Loucy (cell line): Measurements from ENCODE around the gene SMIM13.

Experiments used
- H2AFZ ChIP-seq: fragments of 200-600 bp; sonication (generic); 2 replicates; pipeline ENCODE4 v1.6.0; 2016; ENCODE audit warnings: antibody characterized with exemption, mild to moderate bottlenecking, low read length, moderate library complexity
- H3F3A ChIP-seq: fragments of 200-600 bp; 2 replicates; pipeline ENCODE4 v1.6.0; 2016; ENCODE audit warnings: antibody characterized with exemption, low read depth, mild to moderate bottlenecking
- H3K27me3 ChIP-seq: fragments of 200-600 bp; sonication (generic); 2 replicates; pipeline ENCODE4 v1.6.1; 2014; ENCODE audit warnings: low read length, mild to moderate bottlenecking; ENCODE audit not compliant: insufficient read depth, poor library complexity, severe bottlenecking
- H3K36me3 ChIP-seq: fragments of 200-600 bp; sonication (generic); 2 replicates; pipeline ENCODE4 v1.6.1; 2016; ENCODE audit warnings: low read length; ENCODE audit not compliant: insufficient read depth
- H3K4me1 ChIP-seq: fragments of 200-600 bp; sonication (generic); 2 replicates; pipeline ENCODE4 v1.5.1; 2014; ENCODE audit warnings: low read length, mild to moderate bottlenecking; ENCODE audit not compliant: insufficient read depth, poor library complexity, severe bottlenecking
- H3K4me2 ChIP-seq: fragments of 200-600 bp; sonication (generic); 2 replicates; pipeline ENCODE4 v1.6.0; 2014; ENCODE audit warnings: antibody characterized with exemption, low read length, low read depth, mild to moderate bottlenecking; ENCODE audit not compliant: poor library complexity, severe bottlenecking
- H3K4me3 ChIP-seq: fragments of 200-600 bp; sonication (generic); 2 replicates; pipeline ENCODE4 v1.5.1; 2014; ENCODE audit warnings: low read length, mild to moderate bottlenecking, mixed read lengths; ENCODE audit not compliant: poor library complexity, severe bottlenecking
- H3K79me2 ChIP-seq: fragments of 200-600 bp; sonication (generic); 2 replicates; pipeline ENCODE4 v1.6.1; 2014; ENCODE audit warnings: low read length; ENCODE audit not compliant: insufficient read depth
- H3K9ac ChIP-seq: fragments of 200-600 bp; sonication (generic); 2 replicates; pipeline ENCODE4 v1.6.0; 2014; ENCODE audit warnings: mild to moderate bottlenecking, low read depth, low read length, moderate library complexity; ENCODE audit not compliant: poor library complexity, severe bottlenecking
- H3K9me2 ChIP-seq: fragments of 200-600 bp; sonication (generic); replicated peaks from 2 replicates; pipeline ENCODE4 v1.6.1; 2016; ENCODE audit warnings: low read depth, low read length, mixed read lengths
- H3K9me3 ChIP-seq: fragments of 200-600 bp; sonication (generic); 2 replicates; pipeline ENCODE4 v1.6.1; 2014; ENCODE audit warnings: mild to moderate bottlenecking, antibody characterized with exemption, low read length, low read depth; ENCODE audit not compliant: insufficient read depth
- H4K20me1 ChIP-seq: fragments of 200-600 bp; sonication (generic); 2 replicates; pipeline ENCODE4 v1.6.0; 2014; ENCODE audit warnings: antibody characterized with exemption, low read length, mild to moderate bottlenecking; ENCODE audit not compliant: insufficient read depth, poor library complexity, severe bottlenecking
- EZH2phosphoT487 ChIP-seq: fragments of 200-600 bp; IDR thresholded peaks from 2 replicates; pipeline ENCODE4 v1.6.1; 2018; ENCODE audit warnings: antibody characterized with exemption, mild to moderate bottlenecking, moderate library complexity, borderline replicate concordance
- TF ChIP-seq, protein P1 (sequence below): fragments of 200-600 bp; sonication (generic); conservative IDR thresholded peaks from 2 replicates; pipeline ENCODE4 v1.5.1; 2014; ENCODE audit warnings: mild to moderate bottlenecking, antibody characterized with exemption, low read length

SMIM13 gene

DNA sequence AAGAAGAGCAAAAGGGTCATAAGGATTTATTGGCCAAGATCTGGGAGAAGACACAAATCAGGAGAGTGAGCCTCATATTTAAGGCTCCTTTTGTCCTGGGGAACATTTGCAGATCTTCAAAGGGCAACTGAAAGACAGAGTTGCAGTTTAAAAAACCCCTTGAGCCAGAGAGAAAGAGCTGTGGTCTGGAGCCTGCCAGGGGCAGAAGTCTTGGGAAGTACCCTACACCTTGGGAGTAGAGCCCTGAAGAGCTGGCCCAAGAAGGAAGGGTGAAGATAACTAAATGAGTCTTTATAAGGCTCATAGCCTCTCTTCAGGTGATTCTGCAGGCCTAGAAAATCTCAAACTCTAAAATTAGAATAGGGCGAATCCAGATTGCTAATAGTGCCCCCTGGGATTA, 57.9 kb downstream of the SMIM13 start:
- H3K4me3 ChIP-seq, result no peak overlapping the region
- H3K9me2 ChIP-seq, result no peaks in the 10 kb centered on the region
- no peak for TF ChIP-seq EZH2phosphoT487
- TF ChIP-seq, protein P1, sequence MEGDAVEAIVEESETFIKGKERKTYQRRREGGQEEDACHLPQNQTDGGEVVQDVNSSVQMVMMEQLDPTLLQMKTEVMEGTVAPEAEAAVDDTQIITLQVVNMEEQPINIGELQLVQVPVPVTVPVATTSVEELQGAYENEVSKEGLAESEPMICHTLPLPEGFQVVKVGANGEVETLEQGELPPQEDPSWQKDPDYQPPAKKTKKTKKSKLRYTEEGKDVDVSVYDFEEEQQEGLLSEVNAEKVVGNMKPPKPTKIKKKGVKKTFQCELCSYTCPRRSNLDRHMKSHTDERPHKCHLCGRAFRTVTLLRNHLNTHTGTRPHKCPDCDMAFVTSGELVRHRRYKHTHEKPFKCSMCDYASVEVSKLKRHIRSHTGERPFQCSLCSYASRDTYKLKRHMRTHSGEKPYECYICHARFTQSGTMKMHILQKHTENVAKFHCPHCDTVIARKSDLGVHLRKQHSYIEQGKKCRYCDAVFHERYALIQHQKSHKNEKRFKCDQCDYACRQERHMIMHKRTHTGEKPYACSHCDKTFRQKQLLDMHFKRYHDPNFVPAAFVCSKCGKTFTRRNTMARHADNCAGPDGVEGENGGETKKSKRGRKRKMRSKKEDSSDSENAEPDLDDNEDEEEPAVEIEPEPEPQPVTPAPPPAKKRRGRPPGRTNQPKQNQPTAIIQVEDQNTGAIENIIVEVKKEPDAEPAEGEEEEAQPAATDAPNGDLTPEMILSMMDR, result no peak
- H3K79me2 ChIP-seq, result no peaks in the 10 kb centered on the region
- H2AFZ ChIP-seq, result no peak overlapping the region
- H3K27me3 ChIP-seq, result no peaks in the 10 kb centered on the region
- no peak overlapping the region for H3K4me2 ChIP-seq
- no peaks in the 10 kb centered on the region for H3K9me3 ChIP-seq
- no peaks in the 10 kb centered on the region for H3K4me1 ChIP-seq
- no peaks in the 10 kb centered on the region for H3F3A ChIP-seq
- H4K20me1 ChIP-seq, result no peaks in the 10 kb centered on the region
- H3K36me3 ChIP-seq, result no peaks in the 10 kb centered on the region
- H3K9ac ChIP-seq, result no peak overlapping the region

DNA sequence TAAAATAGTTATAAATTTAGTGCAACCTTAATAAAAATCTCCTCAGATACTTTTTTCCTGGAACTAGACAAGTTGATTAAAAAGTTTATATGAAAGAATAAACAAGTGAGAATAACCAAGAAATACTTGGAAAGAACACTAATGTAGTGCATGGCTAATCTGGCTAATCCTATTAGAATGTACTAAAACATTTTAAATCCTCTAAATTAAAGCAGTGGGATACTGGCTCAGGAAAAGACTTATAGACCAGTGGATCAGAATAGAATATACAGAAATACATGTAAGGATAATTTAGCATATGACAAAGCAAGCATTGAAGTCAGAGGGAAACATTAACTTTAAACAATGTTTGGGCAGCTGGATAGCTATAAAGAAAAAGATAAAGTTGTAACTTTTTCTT, 58.9 kb downstream of the SMIM13 start:
- TF ChIP-seq EZH2phosphoT487, result no peak
- TF ChIP-seq, protein P1, result no peak
- Histone ChIP-seq H3K9me3 (no peaks in the 10 kb centered on the region), H3K4me1 (no peaks in the 10 kb centered on the region), H3F3A (no peaks in the 10 kb centered on the region), H3K9ac (no peak overlapping the region), H3K4me2 (no peak overlapping the region), H3K9me2 (no peaks in the 10 kb centered on the region), H3K79me2 (no peaks in the 10 kb centered on the region), H3K4me3 (no peak overlapping the region), H4K20me1 (no peaks in the 10 kb centered on the region), H3K27me3 (no peaks in the 10 kb centered on the region), H2AFZ (no peak overlapping the region), H3K36me3 (no peaks in the 10 kb centered on the region)

DNA sequence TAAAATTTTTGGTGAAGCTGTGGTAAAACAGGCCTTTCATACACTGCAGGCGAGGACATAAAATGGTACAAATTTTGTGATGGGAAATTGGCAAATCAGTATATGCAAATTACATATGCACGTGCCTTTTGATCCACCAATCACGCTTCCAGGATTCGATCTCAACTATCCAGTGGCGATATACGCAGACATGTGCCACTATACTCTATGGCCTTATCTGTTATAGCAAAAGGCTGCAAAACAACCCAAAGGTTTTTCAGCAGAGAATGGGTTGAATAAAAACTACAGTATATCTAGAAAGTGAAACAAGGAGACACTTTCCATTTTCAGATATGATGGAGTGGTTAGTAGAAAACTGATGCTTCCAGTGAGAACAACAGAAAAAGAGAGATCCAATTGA, 59.8 kb downstream of the SMIM13 start:
- Histone ChIP-seq H2AFZ (no peak overlapping the region), H3K4me1 (no peaks in the 10 kb centered on the region), H3K9me2 (no peaks in the 10 kb centered on the region), H3K9ac (no peak overlapping the region), H3F3A (no peaks in the 10 kb centered on the region), H3K79me2 (no peaks in the 10 kb centered on the region), H3K27me3 (no peaks in the 10 kb centered on the region), H3K4me2 (no peak overlapping the region), H3K9me3 (no peaks in the 10 kb centered on the region), H4K20me1 (no peaks in the 10 kb centered on the region), H3K36me3 (no peaks in the 10 kb centered on the region), H3K4me3 (no peak overlapping the region)
- TF ChIP-seq, protein P1, result no peak
- TF ChIP-seq EZH2phosphoT487, result no peak
